Lower lobe of right lung (tissue), 2 donors: Measurements from ENCODE around the gene KDM5B. TPM values are rescaled to one million over a fixed set of nuclear protein-coding genes. Genes with fewer than 3 reads are reported as not detected.

ENCODE experiments used
- ATAC-seq, 2 donors: fragments of 200-7000 bp; cut with Tn5 transposase; one replicate each; pipeline ENCODE4 v1.9.1; 2020 to 2022; ENCODE audit warnings: mild to moderate bottlenecking in 2 of 2, moderate library complexity in 2 of 2
- DNase-seq: peaks from one replicate; pipeline ENCODE4 v3.0.0-alpha.2; 2020
- H3K27ac ChIP-seq: fragments of 200-600 bp; one replicate; pipeline ENCODE4 v1.8.0; 2022
- H3K27me3 ChIP-seq: fragments of 200-600 bp; one replicate; pipeline ENCODE4 v1.8.0; 2022; ENCODE audit warnings: low read depth
- H3K36me3 ChIP-seq: fragments of 200-600 bp; one replicate; pipeline ENCODE4 v1.8.0; 2022; ENCODE audit warnings: mild to moderate bottlenecking
- H3K4me1 ChIP-seq: fragments of 200-600 bp; one replicate; pipeline ENCODE4 v1.8.0; 2022
- H3K4me3 ChIP-seq: fragments of 200-600 bp; one replicate; pipeline ENCODE4 v1.8.0; 2022; ENCODE audit warnings: mild to moderate bottlenecking
- H3K9me3 ChIP-seq: fragments of 200-600 bp; one replicate; pipeline ENCODE4 v1.8.0; 2022
- intact Hi-C: fragments of 100-400 bp; cut with DNase I; formaldehyde crosslinking; loops from one replicate; pipeline ENCODE4 v1.11.0; 2022
- long read RNA-seq: library from polyadenylated mRNA; unstranded; transcript quantifications from one replicate; pipeline ENCODE4 v2.0.0, GENCODE V29; 2021
- total RNA-seq: library from RNA; stranded (reverse); fragmentation: NEBNext Ultra II Directional; extraction: Animal tissue kit (Norgen Biotek cat#: 25700); gene quantifications from one replicate; pipeline ENCODE4 v1.2.1, GENCODE V29; 2021
- TF ChIP-seq, protein P1 (sequence below): fragments of 200-600 bp; IDR thresholded peaks from one replicate; pipeline ENCODE4 v1.8.0; 2022; ENCODE audit warnings: antibody characterized with exemption, mild to moderate bottlenecking
- donor health status: DM: no; HTN: yes; CAD: no; lungs with severe emphysema.

KDM5B gene
- 48.9 TPM for total RNA-seq
- long read RNA-seq, full-length matches to known transcripts, result 7 of 26 reads
- long read RNA-seq, partial matches to known transcripts, result 16 of 26 reads
- long read RNA-seq, other reads (novel, unspliced or antisense), result 3 of 26 reads

DNA sequence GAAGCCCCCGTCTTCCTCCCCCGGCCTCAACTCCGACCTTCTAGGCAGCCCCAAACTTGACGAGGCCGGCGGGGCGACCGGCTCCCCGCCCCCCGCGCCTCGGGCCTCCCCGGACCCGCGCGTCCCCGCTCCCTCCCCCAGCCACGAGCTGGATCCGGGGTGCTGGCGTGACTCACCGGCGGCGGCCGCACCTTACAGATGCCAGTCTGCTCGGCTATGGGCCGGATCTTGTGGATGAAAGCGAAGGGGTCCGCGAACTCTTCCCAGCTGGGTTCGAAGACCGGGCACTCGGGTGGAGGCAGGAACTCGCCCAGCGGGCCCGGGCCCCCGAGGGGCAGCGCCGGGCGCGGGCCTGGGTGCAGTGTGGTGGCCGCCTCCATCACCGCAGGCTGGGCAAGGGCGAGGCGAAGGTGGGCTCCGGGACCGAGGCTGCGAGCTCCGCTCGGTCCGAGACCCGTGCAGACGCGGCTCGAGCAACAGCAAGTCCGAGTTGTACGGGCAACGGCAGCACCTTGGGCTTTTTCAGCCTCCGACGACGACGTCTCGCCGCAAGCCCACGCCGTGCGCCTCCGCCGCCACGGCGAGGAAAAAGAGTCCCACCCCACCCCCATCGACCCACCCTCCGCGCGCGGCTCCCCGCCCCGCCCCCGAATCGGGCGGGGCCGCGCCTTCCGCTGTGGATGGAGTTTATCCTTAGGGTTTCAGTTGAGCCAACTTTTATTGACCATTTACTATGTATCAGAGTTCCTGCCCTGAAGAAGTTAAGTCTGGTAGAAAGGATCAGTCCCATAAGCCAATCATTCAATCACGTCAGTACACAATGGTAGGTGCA, at the start of gene KDM5B:
Gene KDM5B (minus strand): TSS at position 496 of the 832 bp plus-strand sequence. CDS start 116 bp downstream, at position 380.
- peak; percentile 78 for DNase-seq
- H3K27me3 ChIP-seq, result no peaks in the 10 kb centered on the region
- peak; percentile 57 to 64 for ATAC-seq
- TF ChIP-seq, protein P1, sequence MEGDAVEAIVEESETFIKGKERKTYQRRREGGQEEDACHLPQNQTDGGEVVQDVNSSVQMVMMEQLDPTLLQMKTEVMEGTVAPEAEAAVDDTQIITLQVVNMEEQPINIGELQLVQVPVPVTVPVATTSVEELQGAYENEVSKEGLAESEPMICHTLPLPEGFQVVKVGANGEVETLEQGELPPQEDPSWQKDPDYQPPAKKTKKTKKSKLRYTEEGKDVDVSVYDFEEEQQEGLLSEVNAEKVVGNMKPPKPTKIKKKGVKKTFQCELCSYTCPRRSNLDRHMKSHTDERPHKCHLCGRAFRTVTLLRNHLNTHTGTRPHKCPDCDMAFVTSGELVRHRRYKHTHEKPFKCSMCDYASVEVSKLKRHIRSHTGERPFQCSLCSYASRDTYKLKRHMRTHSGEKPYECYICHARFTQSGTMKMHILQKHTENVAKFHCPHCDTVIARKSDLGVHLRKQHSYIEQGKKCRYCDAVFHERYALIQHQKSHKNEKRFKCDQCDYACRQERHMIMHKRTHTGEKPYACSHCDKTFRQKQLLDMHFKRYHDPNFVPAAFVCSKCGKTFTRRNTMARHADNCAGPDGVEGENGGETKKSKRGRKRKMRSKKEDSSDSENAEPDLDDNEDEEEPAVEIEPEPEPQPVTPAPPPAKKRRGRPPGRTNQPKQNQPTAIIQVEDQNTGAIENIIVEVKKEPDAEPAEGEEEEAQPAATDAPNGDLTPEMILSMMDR, result no peak
- H3K36me3 ChIP-seq, result no peaks in the 10 kb centered on the region
- H3K9me3 ChIP-seq, result no peaks in the 10 kb centered on the region
- H3K4me3 ChIP-seq, result peak within 1 kb of the TSS; percentile 99
- intact Hi-C loops, result no loop called here
- peak within 1 kb of the TSS; percentile 90 for H3K27ac ChIP-seq
- H3K4me1 ChIP-seq, result peaks cover 48% of the 10 kb centered on the region

DNA sequence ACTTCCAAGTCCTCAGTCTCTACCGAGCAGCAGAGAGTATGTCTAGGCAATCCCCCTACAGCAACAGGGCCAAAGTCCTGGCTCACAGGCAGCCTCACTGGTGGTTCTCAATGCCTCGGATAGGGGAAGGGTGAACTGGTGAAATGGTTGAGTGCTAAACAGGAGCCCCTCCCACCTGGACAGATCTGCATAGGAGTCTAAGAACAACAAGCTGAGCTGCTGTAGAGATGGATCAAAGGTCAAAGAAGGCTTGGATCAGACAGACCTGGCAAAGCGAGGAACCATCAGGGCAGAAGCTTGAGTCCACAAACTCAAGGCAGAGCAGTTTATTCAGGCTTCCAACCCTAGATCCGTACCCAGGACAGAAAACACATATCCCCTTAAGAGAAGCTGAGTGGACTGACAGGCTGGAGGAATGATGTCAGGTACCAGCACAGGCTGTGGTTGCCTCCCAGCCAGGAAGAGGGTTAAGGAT, 49.0 kb upstream of the KDM5B start:
- ATAC-seq (no peak), DNase-seq (no peak)
- Histone ChIP-seq H3K27ac (no peak overlapping the region), H3K27me3 (no peaks in the 10 kb centered on the region), H3K9me3 (no peaks in the 10 kb centered on the region), H3K4me3 (no peak overlapping the region), H3K4me1 (peaks cover 17% of the 10 kb centered on the region), H3K36me3 (no peaks in the 10 kb centered on the region)
- intact Hi-C loops, result no loop called here
- TF ChIP-seq, protein P1, result no peak

DNA sequence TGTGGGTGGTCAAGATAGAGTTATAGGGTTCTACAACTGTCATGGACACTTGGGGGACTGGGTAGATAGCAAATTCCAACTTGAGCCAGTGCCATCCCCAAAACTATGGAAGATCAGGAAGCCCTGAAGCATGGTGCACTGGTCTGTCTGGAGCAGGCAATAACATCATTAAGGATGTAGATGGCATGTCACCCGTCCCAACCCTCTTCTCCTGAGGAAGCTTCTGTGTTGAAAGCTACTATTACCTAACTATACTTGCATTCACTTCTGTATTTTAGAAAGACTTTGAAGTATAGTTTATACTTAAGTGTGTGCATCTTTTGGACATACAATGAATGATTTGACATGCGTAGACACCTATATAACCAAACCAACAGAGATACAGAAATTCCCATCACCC, 47.8 kb upstream of the KDM5B start:
- DNase-seq, result no peak
- Histone ChIP-seq H3K4me3 (no peak overlapping the region), H3K9me3 (no peaks in the 10 kb centered on the region), H3K36me3 (no peaks in the 10 kb centered on the region), H3K27me3 (no peaks in the 10 kb centered on the region), H3K27ac (no peak overlapping the region), H3K4me1 (peaks cover 11% of the 10 kb centered on the region)
- TF ChIP-seq, protein P1, result no peak
- intact Hi-C loops, result no loop called here
- ATAC-seq, result no peak

DNA sequence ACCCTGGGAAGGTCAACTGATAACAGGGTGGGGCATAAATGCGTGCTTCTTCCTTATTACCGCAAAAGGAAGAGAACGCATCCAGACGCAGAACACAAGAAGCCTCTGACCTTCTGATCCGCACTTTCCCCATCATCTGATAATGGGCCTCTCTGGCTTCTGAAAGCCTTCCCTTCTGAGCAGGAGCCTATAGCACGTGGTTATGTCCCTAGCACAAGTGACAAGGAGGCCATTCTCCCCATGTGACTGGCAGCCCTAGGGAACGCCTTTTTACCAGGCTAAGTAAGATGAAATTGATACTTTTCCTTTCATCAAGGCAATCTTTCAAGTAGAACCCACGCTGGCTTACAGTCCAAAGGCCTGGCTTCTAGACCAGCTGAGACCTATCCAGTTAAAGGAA, 46.6 kb upstream of the KDM5B start:
- no peak overlapping the region for H3K4me3 ChIP-seq
- no peak overlapping the region for H3K27ac ChIP-seq
- TF ChIP-seq, protein P1, result no peak
- no peaks in the 10 kb centered on the region for H3K27me3 ChIP-seq
- ATAC-seq (no peak), DNase-seq (no peak)
- H3K9me3 ChIP-seq, result no peaks in the 10 kb centered on the region
- H3K36me3 ChIP-seq, result no peaks in the 10 kb centered on the region
- H3K4me1 ChIP-seq, result peaks cover 6% of the 10 kb centered on the region
- intact Hi-C loops, result no loop called here

DNA sequence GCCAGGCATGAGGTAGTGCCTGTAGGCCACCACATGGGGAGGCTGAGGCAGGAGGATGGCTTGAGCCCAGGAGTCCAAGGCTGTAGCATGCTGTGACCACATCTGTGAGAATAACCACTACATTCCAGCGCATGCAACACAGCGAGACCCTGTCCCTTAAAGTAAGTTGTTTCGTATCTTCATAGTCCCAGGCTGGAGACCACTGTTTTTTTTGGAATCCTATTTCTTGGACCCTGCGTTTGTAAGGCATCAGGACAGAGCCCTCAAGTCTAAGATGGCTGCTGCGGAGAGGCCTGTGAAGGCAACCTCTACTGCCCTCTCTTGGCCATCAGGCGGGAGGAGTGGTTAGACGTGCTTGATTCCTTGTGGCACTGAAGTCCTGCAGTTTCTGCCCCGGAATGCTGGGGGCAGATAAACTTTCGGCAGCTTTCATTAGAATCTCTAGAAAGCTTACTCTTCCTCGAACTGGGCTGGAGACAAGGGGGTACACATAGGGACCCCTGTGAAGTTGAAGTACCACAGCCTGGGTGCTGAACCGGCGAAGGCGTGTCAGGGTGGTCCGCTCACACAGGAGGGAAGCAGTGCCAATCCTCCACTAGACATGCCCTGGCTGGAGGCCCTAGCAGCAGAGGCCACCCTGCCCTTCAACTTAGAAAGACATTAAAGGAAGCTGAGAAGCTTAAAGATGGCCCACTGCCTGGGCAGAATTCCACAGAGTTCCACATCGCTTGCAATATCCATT, 44.1 kb upstream of the KDM5B start:
- TF ChIP-seq, protein P1, result peak; percentile 48
- no peaks in the 10 kb centered on the region for H3K36me3 ChIP-seq
- H3K4me3 ChIP-seq, result no peak overlapping the region
- H3K27ac ChIP-seq, result no peak overlapping the region
- no peaks in the 10 kb centered on the region for H3K4me1 ChIP-seq
- DNase-seq (no peak), ATAC-seq (peak; percentile 75 to 80)
- no peaks in the 10 kb centered on the region for H3K9me3 ChIP-seq
- no peaks in the 10 kb centered on the region for H3K27me3 ChIP-seq
- intact Hi-C loops, result no loop called here
